PC-3 (cell line): Measurements from ENCODE around the gene NOX1. TPM values are rescaled to one million over a fixed set of nuclear protein-coding genes. Genes with fewer than 3 reads are reported as not detected.

Experiments
- ATAC-seq: fragments of 200-7000 bp; cut with Tn5 transposase; 2 replicates; pipeline ENCODE4 v1.9.1; 2020; ENCODE audit warnings: mild to moderate bottlenecking, moderate library complexity
- Bru-seq: library from RNA; stranded (reverse); fragments of 400-500 nt; gene quantifications from one replicate; lab custom pipeline; 2021; lab: Mats Ljungman, UMichigan
- BruChase-seq, 2 experiments: library from RNA; stranded (reverse); fragments of 400-500 nt; gene quantifications; one replicate each; lab custom pipeline; 2021; lab: Mats Ljungman, UMichigan
- BruUV-seq: library from RNA; stranded (reverse); fragments of 400-500 nt; replicated peaks from 2 replicates; lab custom pipeline; 2021; lab: Mats Ljungman, UMichigan
- CTCF ChIA-PET: fragments of 300-600 bp; sonication (Branson Sonifier 250); formaldehyde crosslinking; loops from one replicate; lab custom pipeline; 2022; ENCODE audit warnings: antibody characterized with exemption; lab: Charles Lee
- POLR2A ChIA-PET: fragments of 300-600 bp; sonication (Branson Sonifier 250); formaldehyde crosslinking; loops from one replicate; lab custom pipeline; 2022; ENCODE audit warnings: antibody characterized with exemption; ENCODE audit not compliant: unreplicated experiment; lab: Charles Lee
- DNase-seq: peaks from one replicate; pipeline ENCODE4 v3.0.0-alpha.2; 2015
- H2AFZ ChIP-seq: fragments of 300-600 bp; sonication (generic); 2 replicates; pipeline ENCODE4 v1.6.0; 2016; ENCODE audit warnings: antibody characterized with exemption, low read length
- H3F3A ChIP-seq: fragments of 300-600 bp; sonication (generic); one replicate; pipeline ENCODE4 v1.6.0; 2017; ENCODE audit warnings: antibody characterized with exemption, low read length, control low read depth, mild to moderate bottlenecking; ENCODE audit not compliant: unreplicated experiment
- H3K27ac ChIP-seq: fragments of 300-600 bp; sonication (generic); 2 replicates; pipeline ENCODE4 v1.5.1; 2016; ENCODE audit warnings: mild to moderate bottlenecking, low read length
- H3K27me3 ChIP-seq: fragments of 300-600 bp; sonication (generic); 2 replicates; pipeline ENCODE4 v1.6.1; 2016; ENCODE audit warnings: low read length, mixed read lengths
- H3K36me3 ChIP-seq: fragments of 300-600 bp; sonication (generic); 2 replicates; pipeline ENCODE4 v1.6.1; 2016; ENCODE audit warnings: low read depth, mixed run types, low read length, mixed read lengths
- H3K4me1 ChIP-seq: fragments of 300-600 bp; sonication (generic); 2 replicates; pipeline ENCODE4 v1.5.1; 2016; ENCODE audit warnings: low read length; ENCODE audit not compliant: insufficient read depth
- H3K4me2 ChIP-seq: fragments of 300-600 bp; sonication (generic); 2 replicates; pipeline ENCODE4 v1.6.0; 2016; ENCODE audit warnings: low read length
- H3K4me3 ChIP-seq: fragments of 300-600 bp; sonication (generic); 2 replicates; pipeline ENCODE4 v1.5.1; 2016; ENCODE audit warnings: mild to moderate bottlenecking, low read length, mixed read lengths
- H3K79me2 ChIP-seq: fragments of 300-600 bp; sonication (generic); 2 replicates; pipeline ENCODE4 v1.6.1; 2017; ENCODE audit warnings: low read length, mixed read lengths
- H3K9ac ChIP-seq: fragments of 300-600 bp; sonication (generic); 2 replicates; pipeline ENCODE4 v1.6.0; 2016; ENCODE audit warnings: mild to moderate bottlenecking, low read length
- H3K9me2 ChIP-seq: fragments of 300-600 bp; sonication (generic); replicated peaks from 2 replicates; pipeline ENCODE4 v1.6.1; 2016; ENCODE audit warnings: mixed run types, low read length, mixed read lengths
- H3K9me3 ChIP-seq: fragments of 300-600 bp; sonication (generic); 2 replicates; pipeline ENCODE4 v1.6.1; 2016; ENCODE audit warnings: low read length, mixed read lengths
- H4K20me1 ChIP-seq: fragments of 300-600 bp; sonication (generic); 2 replicates; pipeline ENCODE4 v1.6.1; 2016; ENCODE audit warnings: low read length, mixed read lengths
- EZH2 ChIP-seq: fragments of 300-600 bp; sonication (generic); IDR thresholded peaks from one replicate; pipeline ENCODE4 v1.6.1; 2017; ENCODE audit warnings: antibody characterized with exemption, mild to moderate bottlenecking, low read length; ENCODE audit not compliant: unreplicated experiment
- EZH2phosphoT487 ChIP-seq: fragments of 300-600 bp; sonication (generic); IDR thresholded peaks from 2 replicates; pipeline ENCODE4 v1.6.1; 2018; ENCODE audit warnings: mild to moderate bottlenecking, antibody characterized with exemption, low read length, borderline replicate concordance
- intact Hi-C: fragments of 100-400 bp; cut with micrococcal nuclease; formaldehyde crosslinking; loops from 2 replicates; pipeline ENCODE4 v1.9.0; 2023
- long read RNA-seq: library from polyadenylated mRNA; unstranded; transcript quantifications from one replicate; pipeline ENCODE4 v2.0.0, GENCODE V29; 2021; ENCODE audit not compliant: unreplicated experiment
- total RNA-seq: library from RNA; depleted of rRNA; stranded (reverse); fragments of >200 nt; gene quantifications from 2 replicates; pipeline ENCODE4 v1.2.3, GENCODE V29; 2014; rRNA removed
- TF ChIP-seq, protein P1 (sequence below): fragments of 300-600 bp; sonication (generic); conservative IDR thresholded peaks from 2 replicates; pipeline ENCODE4 v1.5.1; 2017; ENCODE audit warnings: antibody characterized with exemption, low read depth, mild to moderate bottlenecking, low read length

The NOX1 gene
- total RNA-seq (not detected in 2 replicates), Bru-seq, nascent RNA (percentile 6 among the genes with signal in this experiment), BruChase-seq, experiment 1, labeled RNA remaining after a 6-hour chase (percentile 6 among the genes with signal in this experiment), BruChase-seq, experiment 2, labeled RNA remaining after a 2-hour chase (percentile 12 among the genes with signal in this experiment)
- long read RNA-seq = 0 reads

DNA sequence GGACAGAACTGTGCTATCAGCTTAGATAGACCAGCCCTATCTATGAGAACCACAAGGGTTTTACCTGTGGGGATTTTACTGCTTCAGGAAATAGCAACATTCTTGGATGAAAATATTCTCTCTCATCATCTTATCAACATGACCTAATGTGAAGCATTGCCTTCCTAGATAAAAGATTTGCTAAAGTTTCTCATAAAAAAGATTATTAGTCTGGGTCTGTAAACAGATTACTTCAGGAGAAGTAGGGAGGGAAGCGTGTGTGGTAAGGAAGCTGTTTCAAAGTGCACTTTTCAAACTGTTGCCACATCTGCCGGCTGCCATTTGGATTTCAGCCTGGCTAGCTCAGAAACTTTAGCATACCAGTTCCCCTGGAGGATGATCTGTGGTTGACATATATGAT lies at the start of gene NOX1:
Gene NOX1 (minus strand): TSS at position 35 of the 400 bp plus-strand sequence. CDS start 220 bp downstream, outside the sequence.
- peaks cover 5% of the 10 kb centered on the region; the same call in 1 of the 2 replicates for H3K4me1 ChIP-seq
- H3K9me2 ChIP-seq = no peaks in the 10 kb centered on the region
- H3K27ac ChIP-seq = no peak within 1 kb of the TSS
- no peak within 1 kb of the TSS for H3K4me3 ChIP-seq
- no peaks in the 10 kb centered on the region for H3K36me3 ChIP-seq
- no peak within 1 kb of the TSS for H3K4me2 ChIP-seq
- H3K27me3 ChIP-seq = no peaks in the 10 kb centered on the region
- TF ChIP-seq EZH2phosphoT487 = no peak
- TF ChIP-seq, protein P1, sequence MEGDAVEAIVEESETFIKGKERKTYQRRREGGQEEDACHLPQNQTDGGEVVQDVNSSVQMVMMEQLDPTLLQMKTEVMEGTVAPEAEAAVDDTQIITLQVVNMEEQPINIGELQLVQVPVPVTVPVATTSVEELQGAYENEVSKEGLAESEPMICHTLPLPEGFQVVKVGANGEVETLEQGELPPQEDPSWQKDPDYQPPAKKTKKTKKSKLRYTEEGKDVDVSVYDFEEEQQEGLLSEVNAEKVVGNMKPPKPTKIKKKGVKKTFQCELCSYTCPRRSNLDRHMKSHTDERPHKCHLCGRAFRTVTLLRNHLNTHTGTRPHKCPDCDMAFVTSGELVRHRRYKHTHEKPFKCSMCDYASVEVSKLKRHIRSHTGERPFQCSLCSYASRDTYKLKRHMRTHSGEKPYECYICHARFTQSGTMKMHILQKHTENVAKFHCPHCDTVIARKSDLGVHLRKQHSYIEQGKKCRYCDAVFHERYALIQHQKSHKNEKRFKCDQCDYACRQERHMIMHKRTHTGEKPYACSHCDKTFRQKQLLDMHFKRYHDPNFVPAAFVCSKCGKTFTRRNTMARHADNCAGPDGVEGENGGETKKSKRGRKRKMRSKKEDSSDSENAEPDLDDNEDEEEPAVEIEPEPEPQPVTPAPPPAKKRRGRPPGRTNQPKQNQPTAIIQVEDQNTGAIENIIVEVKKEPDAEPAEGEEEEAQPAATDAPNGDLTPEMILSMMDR = no peak
- TF ChIP-seq EZH2 = no peak
- DNase-seq (no peak), ATAC-seq (no peak)
- H2AFZ ChIP-seq = no peak within 1 kb of the TSS
- ChIA-PET CTCF (no interaction called here), POLR2A (no interaction called here)
- H3K9ac ChIP-seq = no peak within 1 kb of the TSS
- BruUV-seq = no TSS peak
- H3F3A ChIP-seq = no peaks in the 10 kb centered on the region
- H3K79me2 ChIP-seq = no peaks in the 10 kb centered on the region
- no peaks in the 10 kb centered on the region for H4K20me1 ChIP-seq
- intact Hi-C loops = no loop called here
- no peaks in the 10 kb centered on the region for H3K9me3 ChIP-seq

DNA sequence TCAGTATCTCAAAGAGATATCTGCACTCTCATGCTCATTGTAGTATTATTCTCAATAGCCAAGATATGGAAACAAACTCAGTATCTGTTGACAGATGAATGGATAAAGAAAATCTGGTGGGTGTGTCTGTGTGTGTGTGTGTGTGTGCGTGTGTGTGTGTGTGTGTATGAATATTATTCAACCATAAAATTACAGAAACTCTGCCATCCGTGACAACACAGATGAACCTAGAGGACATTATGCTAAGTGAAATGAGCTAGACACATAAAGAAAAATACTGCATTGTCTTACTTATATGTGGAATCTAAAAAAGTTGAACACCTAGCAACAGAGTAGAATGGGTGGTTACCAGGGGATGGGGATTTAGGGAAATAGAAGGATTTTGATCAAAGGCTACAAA lies 41.4 kb upstream of the NOX1 start:
- ATAC-seq = no peak
- DNase-seq = no peak
- Histone ChIP-seq H3K36me3 (no peaks in the 10 kb centered on the region), H3K9me3 (no peaks in the 10 kb centered on the region), H3K27me3 (no peaks in the 10 kb centered on the region), H3K4me1 (peaks cover 13% of the 10 kb centered on the region), H3K27ac (no peak overlapping the region), H3K9ac (no peak overlapping the region), H3F3A (no peaks in the 10 kb centered on the region), H3K79me2 (no peaks in the 10 kb centered on the region), H3K9me2 (no peaks in the 10 kb centered on the region), H4K20me1 (no peaks in the 10 kb centered on the region), H2AFZ (no peak overlapping the region), H3K4me3 (no peak overlapping the region), H3K4me2 (no peak overlapping the region)
- POLR2A ChIA-PET = no interaction called here
- TF ChIP-seq EZH2phosphoT487 (no peak), EZH2 (no peak)
- TF ChIP-seq, protein P1 = no peak
- no TSS peak for BruUV-seq
- intact Hi-C loops = no loop called here
- CTCF ChIA-PET = no interaction called here

- intact Hi-C loops = no loop called here
- POLR2A ChIA-PET = no interaction called here
- Histone ChIP-seq H3K79me2 (no peaks in the 10 kb centered on the region), H3K9me3 (no peaks in the 10 kb centered on the region), H2AFZ (no peak overlapping the region), H4K20me1 (no peaks in the 10 kb centered on the region), H3K9me2 (no peaks in the 10 kb centered on the region), H3K36me3 (no peaks in the 10 kb centered on the region), H3K27me3 (no peaks in the 10 kb centered on the region), H3K27ac (no peak overlapping the region), H3K4me3 (no peak overlapping the region), H3F3A (no peaks in the 10 kb centered on the region), H3K4me1 (peaks cover 13% of the 10 kb centered on the region), H3K4me2 (no peak overlapping the region), H3K9ac (no peak overlapping the region)
- TF ChIP-seq EZH2phosphoT487 (no peak), EZH2 (no peak)
- TF ChIP-seq, protein P1 = no peak
- ATAC-seq (no peak), DNase-seq (peak; percentile 10)
- BruUV-seq = no TSS peak
- CTCF ChIA-PET = no interaction called here
These were observed 39.0 kb upstream of the NOX1 start for GRCh38 chrX:100913111-100913510.
